NCI-H748 (cell line): ENCODE measurements around the gene TBC1D10B.
"Not testable (repeated sequence)": the region's sequence is repeated elsewhere in the genome, so short reads cannot be mapped to it uniquely, and the experiment has no call there.

Experiments
- DNase-seq: peaks from one replicate; lab custom pipeline; 2025; ENCODE audit not compliant: unreplicated experiment; lab: John Stamatoyannopoulos, UW

Gene TBC1D10B

GRCh38 chr16:30337964-30338357 is 32.3 kb downstream of the TBC1D10B start:
- not testable (repeated sequence) for DNase-seq

- no peak for DNase-seq
These were observed 34.5 kb downstream of the TBC1D10B start for GRCh38 chr16:30335598-30336474.

GRCh38 chr16:30335028-30335597 is 35.2 kb downstream of the TBC1D10B start:
- DNase-seq: peak; percentile 82

- peak; percentile 75 for DNase-seq
These were observed 35.8 kb downstream of the TBC1D10B start for GRCh38 chr16:30334473-30334989.

DNA sequence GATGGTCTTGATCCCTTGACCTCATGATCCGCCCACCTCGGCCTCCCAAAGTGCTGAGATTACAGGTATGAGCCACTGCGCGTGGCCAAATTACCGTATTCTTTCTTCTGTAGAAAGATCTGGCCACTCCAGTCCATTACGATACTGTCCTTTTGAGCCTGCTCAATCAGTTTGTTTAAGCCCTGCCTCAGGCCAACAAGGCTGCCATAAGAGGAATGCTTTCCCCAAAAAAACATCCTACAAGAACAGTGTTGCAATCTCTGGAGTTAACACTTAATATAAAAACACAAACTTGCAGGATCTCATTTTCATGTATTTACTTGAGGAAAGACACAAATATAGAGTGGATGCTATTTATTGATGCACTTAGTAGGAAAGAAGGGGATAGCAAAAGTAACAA is 46.1 kb downstream of the TBC1D10B start:
- DNase-seq: not testable (repeated sequence)

- not testable (repeated sequence) for DNase-seq
These were observed 51.6 kb downstream of the TBC1D10B start for GRCh38 chr16:30318647-30319046.

DNA sequence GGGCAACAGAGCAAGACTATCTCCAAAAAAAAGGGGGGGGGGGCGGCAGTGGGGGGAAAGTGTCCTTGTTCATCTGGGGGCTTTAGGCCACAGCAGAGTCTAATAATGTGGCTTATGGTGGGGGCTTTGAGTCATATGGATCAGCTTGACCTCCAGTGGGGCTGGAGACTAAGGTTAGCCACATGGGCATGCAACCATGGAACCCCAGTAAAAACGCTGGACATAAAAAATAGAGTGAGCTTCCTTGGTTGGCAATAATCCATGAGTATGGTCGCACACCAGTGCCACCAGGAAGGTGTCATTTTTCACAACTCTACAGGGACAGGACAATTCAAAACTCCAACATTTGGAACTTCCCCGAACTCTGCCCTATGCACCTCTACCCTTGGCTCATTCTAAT is 59.4 kb downstream of the TBC1D10B start:
- DNase-seq: not testable (repeated sequence)

DNA sequence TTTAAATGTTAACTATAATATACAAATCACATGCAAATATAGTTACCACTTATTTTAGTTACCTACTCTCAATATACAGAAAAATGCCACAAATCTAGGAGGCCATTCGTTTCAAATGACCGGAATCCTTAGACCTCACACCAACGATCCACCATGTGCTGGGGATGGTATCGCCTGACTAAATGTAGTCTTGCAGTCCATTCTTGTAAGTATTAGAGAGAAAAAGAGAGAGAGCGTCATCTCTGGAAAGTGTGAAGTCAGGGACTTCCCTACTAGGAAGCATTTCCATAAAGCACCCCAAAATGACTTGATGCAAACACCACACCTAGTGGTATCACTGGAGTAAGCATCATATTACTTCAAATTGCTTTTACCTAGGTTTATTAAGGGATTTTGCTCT is 61.0 kb downstream of the TBC1D10B start:
- DNase-seq: not testable (repeated sequence)
